H1 (cell line): Measurements from ENCODE around the gene RHBDD1. TPM values are rescaled to one million over a fixed set of nuclear protein-coding genes. Genes with fewer than 3 reads are reported as not detected.

Experiments used
- CTCF ChIA-PET: fragments of 300-600 bp; sonication (Branson Sonifier 250); formaldehyde crosslinking; loops from one replicate; lab custom pipeline; 2021; ENCODE audit not compliant: partially characterized antibody; lab: Charles Lee
- POLR2A ChIA-PET: fragments of 300-600 bp; sonication (Branson Sonifier 250); formaldehyde crosslinking; loops from one replicate; lab custom pipeline; 2021; ENCODE audit warnings: inconsistent platforms; ENCODE audit not compliant: partially characterized antibody; lab: Charles Lee
- DNase-seq, 2 experiments: peaks; one replicate each; pipeline versions ENCODE4 v3.0.0 to v3.0.0-alpha.2; 2010 to 2022; ENCODE audit warnings: low spot score in 2 of 2, low read depth in 1 of 2, mixed read lengths in 1 of 2
- FAIRE-seq: peaks from 2 replicates; lab custom pipeline; 2011; peaks lifted over from hg19 to GRCh38; lab: Jason Lieb, UNC
- H2AFZ ChIP-seq: 2 replicates; pipeline ENCODE4 v1.8.1; 2012; ENCODE audit warnings: low read length, inconsistent platforms
- H2AK5ac ChIP-seq: 2 replicates; pipeline ENCODE4 v1.6.1; 2013; ENCODE audit warnings: low read depth, low read length
- H2BK120ac ChIP-seq: replicated peaks from 2 replicates; pipeline ENCODE3; 2013; ENCODE audit warnings: low read depth, low read length, inconsistent platforms
- H2BK12ac ChIP-seq: 2 replicates; pipeline ENCODE4 v1.6.1; 2013; ENCODE audit warnings: low read depth, low read length
- H2BK15ac ChIP-seq: 2 replicates; pipeline ENCODE4 v1.6.1; 2013; ENCODE audit warnings: low read length
- H2BK20ac ChIP-seq: 2 replicates; pipeline ENCODE4 v1.6.1; 2013; ENCODE audit warnings: low read length
- H2BK5ac ChIP-seq: 2 replicates; pipeline ENCODE4 v1.6.1; 2013; ENCODE audit warnings: low read depth, low read length
- H3K14ac ChIP-seq: 2 replicates; pipeline ENCODE4 v1.6.1; 2013; ENCODE audit warnings: inconsistent platforms; ENCODE audit not compliant: insufficient read length
- H3K18ac ChIP-seq: 2 replicates; pipeline ENCODE4 v1.6.1; 2013; ENCODE audit warnings: low read length; ENCODE audit errors: extremely low read depth
- H3K23ac ChIP-seq: 2 replicates; pipeline ENCODE4 v1.6.1; 2013; ENCODE audit warnings: inconsistent platforms; ENCODE audit not compliant: insufficient read length
- H3K23me2 ChIP-seq: 2 replicates; pipeline ENCODE4 v1.6.1; 2013; ENCODE audit warnings: low read depth, low read length
- H3K27ac ChIP-seq: 2 replicates; pipeline ENCODE4 v1.6.1; 2011; ENCODE audit warnings: low read depth, low read length, inconsistent platforms
- H3K27me3 ChIP-seq, 4 experiments: replicated peaks in 1 of 4; 1 replicate in 1 of 4; 2 replicates in 3 of 4; pipeline versions ENCODE4 v1.6.1 to v1.8.1; 2011 to 2013; ENCODE audit warnings: low read length in 3 of 4, mild to moderate bottlenecking in 3 of 4, inconsistent platforms in 2 of 4, mixed read lengths in 2 of 4, moderate library complexity in 1 of 4; ENCODE audit not compliant: control insufficient read depth in 3 of 4, insufficient read depth in 3 of 4; ENCODE audit errors: extremely low read depth in 1 of 4
- H3K36me3 ChIP-seq, 4 experiments: 2 replicates each; pipeline versions ENCODE4 v1.6.1 to v1.8.1; 2011 to 2013; ENCODE audit warnings: mild to moderate bottlenecking in 4 of 4, low read length in 3 of 4, moderate library complexity in 2 of 4, control low read depth in 1 of 4, inconsistent platforms in 1 of 4; ENCODE audit not compliant: insufficient read depth in 4 of 4, control insufficient read depth in 2 of 4
- H3K4ac ChIP-seq: replicated peaks from 2 replicates; pipeline ENCODE3; 2013; ENCODE audit warnings: low read length, low read depth, mixed read lengths, inconsistent platforms; ENCODE audit not compliant: insufficient read length
- H3K4me1 ChIP-seq, 4 experiments: replicated peaks in 1 of 4; 1 replicate in 1 of 4; 2 replicates in 3 of 4; pipeline versions ENCODE4 v1.6.1 to v1.8.1; 2011 to 2013; ENCODE audit warnings: low read length in 3 of 4, inconsistent platforms in 2 of 4, mixed read lengths in 1 of 4; ENCODE audit not compliant: insufficient read depth in 4 of 4, control insufficient read depth in 3 of 4
- H3K4me2 ChIP-seq, 2 experiments: 2 replicates each; pipeline versions ENCODE4 v1.6.1 to v1.8.1; 2011 to 2013; ENCODE audit warnings: low read depth in 2 of 2, low read length in 2 of 2, control low read depth in 1 of 2, inconsistent platforms in 1 of 2, mild to moderate bottlenecking in 1 of 2; ENCODE audit not compliant: insufficient read depth in 1 of 2
- H3K4me3 ChIP-seq, 4 experiments: fragments of 200-600, 300-600 bp in 1 of 4; sonication (generic), shearing (Covaris generic), sonication (Bioruptor Twin) in 1 of 4; 2 replicates each; pipeline versions ENCODE4 v1.5.1 to v1.8.1; 2011 to 2016; ENCODE audit warnings: low read length in 4 of 4, low read depth in 3 of 4, control low read depth in 2 of 4, inconsistent platforms in 2 of 4, mild to moderate bottlenecking in 2 of 4, mixed read lengths in 1 of 4, moderate library complexity in 1 of 4; ENCODE audit not compliant: insufficient read depth in 2 of 4; ENCODE audit errors: extremely low read depth in 1 of 4
- H3K56ac ChIP-seq: replicated peaks from 2 replicates; pipeline ENCODE3; 2013; ENCODE audit warnings: low read depth, mild to moderate bottlenecking, mixed read lengths, low read length, inconsistent platforms; ENCODE audit not compliant: insufficient read length
- H3K79me1 ChIP-seq: 2 replicates; pipeline ENCODE4 v1.6.1; 2013; ENCODE audit warnings: low read depth, low read length, control low read depth
- H3K79me2 ChIP-seq, 2 experiments: 2 replicates each; pipeline versions ENCODE4 v1.6.1 to v1.8.1; 2012 to 2013; ENCODE audit warnings: low read length in 2 of 2, mild to moderate bottlenecking in 2 of 2, inconsistent platforms in 1 of 2; ENCODE audit not compliant: insufficient read depth in 2 of 2, control insufficient read depth in 1 of 2
- H3K9ac ChIP-seq, 4 experiments: replicated peaks in 1 of 4; 1 replicate in 1 of 4; 2 replicates in 3 of 4; pipeline versions ENCODE4 v1.6.1 to v1.8.1; 2011 to 2013; ENCODE audit warnings: low read depth in 3 of 4, low read length in 3 of 4, control low read depth in 2 of 4, mild to moderate bottlenecking in 2 of 4, moderate library complexity in 2 of 4, inconsistent platforms in 1 of 4; ENCODE audit errors: extremely low read depth in 1 of 4
- H3K9me3 ChIP-seq, 2 experiments: 2 replicates each; pipeline versions ENCODE4 v1.6.1 to v1.8.1; 2012 to 2013; ENCODE audit warnings: mild to moderate bottlenecking in 2 of 2, moderate library complexity in 2 of 2, control low read depth in 1 of 2, inconsistent platforms in 1 of 2, low read depth in 1 of 2, low read length in 1 of 2, mixed read lengths in 1 of 2; ENCODE audit not compliant: insufficient read depth in 2 of 2
- H4K20me1 ChIP-seq, 2 experiments: replicated peaks in 1 of 2; 2 replicates each; pipeline versions ENCODE3 to v1.8.1; 2011 to 2013; ENCODE audit warnings: inconsistent platforms in 2 of 2, low read length in 2 of 2, mild to moderate bottlenecking in 1 of 2; ENCODE audit not compliant: insufficient read depth in 2 of 2, control insufficient read depth in 1 of 2
- H4K5ac ChIP-seq: 2 replicates; pipeline ENCODE4 v1.6.1; 2013; ENCODE audit warnings: low read length, low read depth, mixed read lengths, inconsistent platforms; ENCODE audit not compliant: insufficient read length
- H4K8ac ChIP-seq: 2 replicates; pipeline ENCODE4 v1.8.0; 2013; ENCODE audit warnings: mild to moderate bottlenecking, moderate library complexity, low read length, inconsistent platforms; ENCODE audit not compliant: insufficient read depth; ENCODE audit errors: extremely low read depth
- H4K91ac ChIP-seq: replicated peaks from 2 replicates; pipeline ENCODE3; 2013; ENCODE audit warnings: low read length, mixed read lengths, inconsistent platforms; ENCODE audit not compliant: insufficient read length
- HDAC2 ChIP-seq, 2 experiments: fragments of 300-600 bp in 1 of 2; sonication (generic) in 1 of 2; IDR thresholded peaks; 2 replicates each; pipeline ENCODE4 v1.6.1; 2011 to 2012; ENCODE audit warnings: low read depth in 2 of 2, low read length in 2 of 2, mild to moderate bottlenecking in 2 of 2, moderate library complexity in 2 of 2, borderline replicate concordance in 1 of 2, inconsistent platforms in 1 of 2
- KDM4A ChIP-seq: IDR thresholded peaks from one replicate; pipeline ENCODE4 v1.7.1; 2012; ENCODE audit warnings: low read depth, mild to moderate bottlenecking, moderate library complexity, low read length, inconsistent platforms; ENCODE audit not compliant: severe bottlenecking
- WGBS, 2 experiments: shearing (Covaris generic) in 1 of 2; methylation state at CpG; one replicate each; pipeline versions ENCODE4 v1.1.6 to v1.1.7; 2013 to 2015; ENCODE audit warnings: low lambda C conversion rate in 2 of 2, mixed read lengths in 2 of 2, inconsistent platforms in 1 of 2, low coverage in 1 of 2, missing lambda C conversion rate in 1 of 2; ENCODE audit not compliant: insufficient replicate concordance in 2 of 2, insufficient coverage in 1 of 2, insufficient read length in 1 of 2; ENCODE audit errors: extremely low coverage in 1 of 2, missing lambda C conversion rate in 1 of 2; 5-methylcytosine and 5-hydroxymethylcytosine counted together
- polyA plus RNA-seq, 7 experiments: library from polyadenylated mRNA; depleted of rRNA in 3 of 7; stranded (reverse) in 5 of 7; unstranded in 2 of 7; fragments of >200 nt in 5 of 7; fragments of 200-250 nt in 2 of 7; gene quantifications; 1 replicate in 5 of 7; 2 replicates in 1 of 7; 4 replicates in 1 of 7; pipeline versions ENCODE4 v1.2.1 to v1.2.3, GENCODE V29; 2011 to 2013; ENCODE audit warnings: missing spikeins in 2 of 7, mixed read lengths in 2 of 7
- total RNA-seq: library from RNA; stranded (reverse); fragmentation: NEBNext Ultra II Directional; extraction: Animal tissue kit (Norgen Biotek cat#: 25700); gene quantifications from 2 replicates; pipeline ENCODE4 v1.2.1, GENCODE V29; 2021

RHBDD1 gene
- total and polyA plus RNA-seq, 2 of the 8 experiments (the other 6 are each of a cell fraction or from before 2014, with no cell fraction given): 10.5 to 23.1 TPM

DNA sequence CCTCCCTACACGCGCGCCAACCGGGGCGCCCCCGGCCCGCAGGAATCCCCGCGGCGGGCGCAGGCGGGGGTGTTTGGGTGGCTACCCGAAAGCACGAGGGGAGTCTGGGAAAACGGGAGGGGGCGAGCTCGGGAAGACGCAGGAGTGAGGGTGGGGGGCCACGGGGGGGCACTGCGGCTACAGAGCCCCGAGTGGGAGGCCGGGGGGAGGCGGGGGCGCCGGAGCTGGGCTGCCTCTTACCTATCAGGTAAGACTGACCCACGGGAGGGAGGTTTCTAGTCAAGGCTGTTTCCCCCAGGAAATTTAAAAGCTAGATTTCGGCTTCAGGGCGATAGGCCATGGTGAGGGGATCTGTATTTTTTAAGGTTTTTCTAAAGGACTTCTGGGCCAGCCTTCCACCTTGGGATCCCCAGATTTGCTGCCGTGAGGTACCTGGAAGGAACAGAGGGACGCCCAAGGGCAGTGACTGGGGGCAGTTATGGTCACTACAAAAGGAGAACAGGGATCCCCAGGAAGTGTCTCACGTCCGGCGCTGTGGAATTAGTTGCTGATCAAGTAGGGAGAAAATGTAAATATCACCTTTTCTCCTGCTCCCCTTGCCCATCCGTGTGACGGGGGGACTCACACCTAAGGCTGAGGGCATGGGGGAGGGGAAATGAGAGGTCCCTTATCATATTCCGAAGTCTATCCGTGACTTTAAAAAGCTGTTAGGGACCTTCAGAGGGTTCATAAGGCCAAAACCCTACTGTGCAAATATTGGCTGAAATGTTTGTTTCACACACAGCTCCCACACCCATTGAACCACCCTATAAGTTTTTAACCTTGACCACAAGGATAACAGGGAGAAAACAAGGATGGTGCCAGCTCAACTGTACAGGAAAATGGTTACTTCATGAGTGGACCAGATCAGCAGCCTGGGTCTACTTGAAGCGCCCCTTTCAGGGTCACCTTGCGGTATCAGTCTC, 35.6 kb upstream of the RHBDD1 start:
- H3K4me3 ChIP-seq: peak overlapping the region; percentile 70 to 97 (median 80)
- H3K4me1 ChIP-seq: peaks cover 0 to 15% (median 14%) of the 10 kb centered on the region in 4 experiments; a peak in 6 of 7 replicates
- 0 out of 2 replicates have a peak, but pooled peaks cover 3% of the 10 kb centered on the region for H3K79me1 ChIP-seq
- no peak overlapping the region for H3K56ac ChIP-seq
- H3K18ac ChIP-seq: peak overlapping the region; percentile 87; the same call in 1 of the 2 replicates
- H3K36me3 ChIP-seq: peaks cover 0 to 20% (median 9%) of the 10 kb centered on the region in 4 experiments; a peak in 4 of 8 replicates
- H3K23me2 ChIP-seq: peaks cover 19% of the 10 kb centered on the region
- peak overlapping the region; percentile 77 to 96 for H3K4me2 ChIP-seq
- DNase-seq (peak in 1 of 2 experiments; percentile 46), FAIRE-seq (no peak)
- 7% methylated on average over 19 of the region's 39 CpGs; no CpG with 5 or more reads in 1 of the 2 experiments for WGBS, 2 experiments
- H3K14ac ChIP-seq: no peak overlapping the region
- no peak overlapping the region for H3K4ac ChIP-seq
- H4K20me1 ChIP-seq: peaks cover 5 to 15% of the 10 kb centered on the region in 2 experiments
- no peaks in the 10 kb centered on the region for H3K27me3 ChIP-seq
- H3K79me2 ChIP-seq: peaks cover 0 to 27% of the 10 kb centered on the region in 2 experiments; a peak in 3 of 4 replicates
- no peak overlapping the region for H4K8ac ChIP-seq
- H2BK120ac ChIP-seq: no peak overlapping the region
- H2BK12ac ChIP-seq: peak overlapping the region; percentile 12; the same call in 1 of the 2 replicates
- TF ChIP-seq KDM4A (no peak), HDAC2 (IDR thresholded peaks at IDR 0.05; ENCODE audit: borderline replicate concordance in 1 of 2, low read depth in 2 of 2, low read length in 2 of 2) (peak in 1 of 2 experiments; percentile 82; a peak in 1 of 4 replicates)
- TF ChIP-seq, all 59 proteins: peak for 1
- POLR2A ChIA-PET: interaction anchor here (0.7 to 1.3 kb wide), 4 partner anchors 9 to 215 kb away, joined by 3 to 4 read pairs (median 3); partner anchors contain the start of gene RHBDD1
- no peak overlapping the region for H3K27ac ChIP-seq
- H2AFZ ChIP-seq: peak overlapping the region; percentile 89
- no peak overlapping the region for H2BK5ac ChIP-seq
- no peak overlapping the region for H2AK5ac ChIP-seq
- H4K91ac ChIP-seq: no peak overlapping the region
- CTCF ChIA-PET: interaction anchor here (0.6 to 2.1 kb wide), 13 partner anchors 35 to 776 kb away, joined by 3 to 8 read pairs (median 3); partner anchors contain the start of gene RHBDD1
- H2BK20ac ChIP-seq: no peak overlapping the region
- peaks cover 0 to 3% of the 10 kb centered on the region in 2 experiments; a peak in 1 of 4 replicates for H3K9me3 ChIP-seq
- no peak overlapping the region for H2BK15ac ChIP-seq
- no peak overlapping the region; a peak in 2 of 7 replicates for H3K9ac ChIP-seq
- no peak overlapping the region for H3K23ac ChIP-seq
- H4K5ac ChIP-seq: no peak overlapping the region
